ENCODE data around the gene MYL7.
"Not testable (repeated sequence)": the region's sequence is repeated elsewhere in the genome, so short reads cannot be mapped to it uniquely, and the experiment has no call there.

Gene MYL7

GRCh38 chr7:44127161-44127560 lies 14.0 kb downstream of the MYL7 start:
- Histone ChIP-seq H3K4me2 (ENCODE audit: insufficient read depth, low read length) (no peak overlapping the region), H3K9ac (ENCODE audit: low read depth, low read length) (no peak overlapping the region), H2AFZ (ENCODE audit: low read depth, low read length) (no peak overlapping the region), H3K4me1 (ENCODE audit: insufficient read depth, low read length) (peaks cover 16% of the 10 kb centered on the region), H3K27ac (ENCODE audit: low read length) (no peak overlapping the region), H3K4me3 (ENCODE audit: low read depth in 1 of 2, low read length in 2 of 2) (no peak overlapping the region), H3K9me3 (ENCODE audit: insufficient read depth, low read length, severe bottlenecking) (no peaks in the 10 kb centered on the region), H3K36me3 (ENCODE audit: insufficient read depth, low read length) (no peaks in the 10 kb centered on the region), H4K20me1 (ENCODE audit: insufficient read depth, low read length) (no peaks in the 10 kb centered on the region; the same call in 1 of the 2 replicates), H3K27me3 (ENCODE audit: insufficient read depth, low read length, poor library complexity) (no peaks in the 10 kb centered on the region), H3K79me2 (ENCODE audit: insufficient read depth, low read length) (peaks cover 16% of the 10 kb centered on the region)
- no peak for ATAC-seq (ENCODE audit: insufficient read depth, low read depth)
- DNase-seq = no peak
- TF ChIP-seq EZH2 (IDR thresholded peaks at IDR 0.05; ENCODE audit: borderline replicate concordance, low read depth, low read length, severe bottlenecking) (no peak), CTCF (IDR thresholded peaks at IDR 0.05; ENCODE audit: borderline replicate concordance, extremely low read depth, low read length, poor library complexity, severe bottlenecking) (no peak)

GRCh38 chr7:44126574-44126973 lies 14.6 kb downstream of the MYL7 start:
- H3K9me3 ChIP-seq (ENCODE audit: insufficient read depth, low read length, severe bottlenecking); DNase-seq; H3K4me2 ChIP-seq (ENCODE audit: insufficient read depth, low read length); H3K36me3 ChIP-seq (ENCODE audit: insufficient read depth, low read length); ATAC-seq (ENCODE audit: insufficient read depth, low read depth); H2AFZ ChIP-seq (ENCODE audit: low read depth, low read length); H3K4me3 ChIP-seq (ENCODE audit: low read depth in 1 of 2, low read length in 2 of 2); H3K9ac ChIP-seq (ENCODE audit: low read depth, low read length); H3K27ac ChIP-seq (ENCODE audit: low read length); H3K27me3 ChIP-seq (ENCODE audit: insufficient read depth, low read length, poor library complexity); H4K20me1 ChIP-seq (ENCODE audit: insufficient read depth, low read length): not testable (repeated sequence)
- peaks cover 22% of the 10 kb centered on the region for H3K4me1 ChIP-seq (ENCODE audit: insufficient read depth, low read length)
- peaks cover 22% of the 10 kb centered on the region for H3K79me2 ChIP-seq (ENCODE audit: insufficient read depth, low read length)

GRCh38 chr7:44124822-44125202 lies 16.3 kb downstream of the MYL7 start:
- Histone ChIP-seq H3K4me1 (ENCODE audit: insufficient read depth, low read length) (peaks cover 40% of the 10 kb centered on the region), H3K4me3 (ENCODE audit: low read depth in 1 of 2, low read length in 2 of 2) (no peak overlapping the region), H4K20me1 (ENCODE audit: insufficient read depth, low read length) (peaks cover 7% of the 10 kb centered on the region; the same call in 1 of the 2 replicates), H3K27me3 (ENCODE audit: insufficient read depth, low read length, poor library complexity) (no peaks in the 10 kb centered on the region), H3K36me3 (ENCODE audit: insufficient read depth, low read length) (peaks cover 23% of the 10 kb centered on the region), H3K79me2 (ENCODE audit: insufficient read depth, low read length) (peaks cover 40% of the 10 kb centered on the region), H2AFZ (ENCODE audit: low read depth, low read length) (no peak overlapping the region), H3K27ac (ENCODE audit: low read length) (no peak overlapping the region), H3K4me2 (ENCODE audit: insufficient read depth, low read length) (no peak overlapping the region), H3K9me3 (ENCODE audit: insufficient read depth, low read length, severe bottlenecking) (no peaks in the 10 kb centered on the region), H3K9ac (ENCODE audit: low read depth, low read length) (no peak overlapping the region)
- DNase-seq (no peak), ATAC-seq (ENCODE audit: insufficient read depth, low read depth) (no peak)
- TF ChIP-seq EZH2 (IDR thresholded peaks at IDR 0.05; ENCODE audit: borderline replicate concordance, low read depth, low read length, severe bottlenecking) (no peak), CTCF (IDR thresholded peaks at IDR 0.05; ENCODE audit: borderline replicate concordance, extremely low read depth, low read length, poor library complexity, severe bottlenecking) (no peak)

- H3K9ac ChIP-seq (ENCODE audit: low read depth, low read length) = peak within 1 kb of the TSS; percentile 67
- peak within 1 kb of the TSS; percentile 75 for H3K27ac ChIP-seq (ENCODE audit: low read length)
- peak within 1 kb of the TSS; percentile 66 to 77 for H3K4me3 ChIP-seq (ENCODE audit: low read depth in 1 of 2, low read length in 2 of 2)
- H4K20me1 ChIP-seq (ENCODE audit: insufficient read depth, low read length) = peaks cover 15% of the 10 kb centered on the region; the same call in 1 of the 2 replicates
- peaks cover 49% of the 10 kb centered on the region for H3K79me2 ChIP-seq (ENCODE audit: insufficient read depth, low read length)
- peak within 1 kb of the TSS; percentile 82 for H2AFZ ChIP-seq (ENCODE audit: low read depth, low read length)
- H3K36me3 ChIP-seq (ENCODE audit: insufficient read depth, low read length) = peaks cover 34% of the 10 kb centered on the region
- H3K27me3 ChIP-seq (ENCODE audit: insufficient read depth, low read length, poor library complexity) = no peaks in the 10 kb centered on the region
- DNase-seq (peak; percentile 99), ATAC-seq (ENCODE audit: insufficient read depth, low read depth) (peak; percentile 98)
- peaks cover 49% of the 10 kb centered on the region for H3K4me1 ChIP-seq (ENCODE audit: insufficient read depth, low read length)
- H3K9me3 ChIP-seq (ENCODE audit: insufficient read depth, low read length, severe bottlenecking) = no peaks in the 10 kb centered on the region
- peak within 1 kb of the TSS; percentile 95 for H3K4me2 ChIP-seq (ENCODE audit: insufficient read depth, low read length)
- no peak for TF ChIP-seq EZH2 (IDR thresholded peaks at IDR 0.05; ENCODE audit: borderline replicate concordance, low read depth, low read length, severe bottlenecking)
- peak; percentile 18 for TF ChIP-seq CTCF (IDR thresholded peaks at IDR 0.05; ENCODE audit: borderline replicate concordance, extremely low read depth, low read length, poor library complexity, severe bottlenecking)
These were observed 17.7 kb downstream of the MYL7 start, which contains the start of gene POLD2 for GRCh38 chr7:44123190-44124003. Gene POLD2 (minus strand): TSS chr7:44123548. CDS start chr7:44122053, 1,495 bp downstream.
